GM18511 (cell line): Measurements from ENCODE around the gene RNF115.
"Not testable (repeated sequence)": the region's sequence is repeated elsewhere in the genome, so short reads cannot be mapped to it uniquely, and the experiment has no call there.

Experiments used
- ATAC-seq: cut with Tn5 transposase; IDR thresholded peaks from one replicate; pipeline ENCODE4 v1.9.1; 2021; ENCODE audit warnings: mild to moderate bottlenecking, moderate library complexity; ENCODE audit not compliant: unreplicated experiment

RNF115 gene

GRCh38 chr1:145828367-145829026 is 4.6 kb upstream of the RNF115 start:
- no peak for ATAC-seq

GRCh38 chr1:145827966-145828365 is 4.1 kb upstream of the RNF115 start:
- ATAC-seq = no peak

GRCh38 chr1:145826030-145826429 is 2.1 kb upstream of the RNF115 start:
- no peak for ATAC-seq

- ATAC-seq = no peak
Measured at GRCh38 chr1:145824499-145824842, 576 bp upstream of the RNF115 start.

GRCh38 chr1:145822779-145823331 is 1.0 kb downstream of the RNF115 start:
- not testable (repeated sequence) for ATAC-seq

GRCh38 chr1:145818095-145818494 is 5.8 kb downstream of the RNF115 start:
- not testable (repeated sequence) for ATAC-seq

GRCh38 chr1:145812977-145813810 is 10.7 kb downstream of the RNF115 start:
- ATAC-seq = not testable (repeated sequence)

- no peak for ATAC-seq
Measured at GRCh38 chr1:145806844-145807243, 17.1 kb downstream of the RNF115 start.

GRCh38 chr1:145806408-145806807 is 17.5 kb downstream of the RNF115 start:
- ATAC-seq = no peak

GRCh38 chr1:145805057-145805456 is 18.8 kb downstream of the RNF115 start:
- ATAC-seq = no peak

GRCh38 chr1:145804235-145805045 is 19.5 kb downstream of the RNF115 start:
- no peak for ATAC-seq

- no peak for ATAC-seq
Measured at GRCh38 chr1:145799806-145800205, 24.1 kb downstream of the RNF115 start.

GRCh38 chr1:145796753-145797152 is 27.1 kb downstream of the RNF115 start:
- ATAC-seq = no peak

GRCh38 chr1:145795257-145795881 is 28.5 kb downstream of the RNF115 start:
- no peak for ATAC-seq

GRCh38 chr1:145792484-145792883 is 31.4 kb downstream of the RNF115 start:
- ATAC-seq = no peak

- ATAC-seq = not testable (repeated sequence)
Measured at GRCh38 chr1:145791860-145792259, 32.0 kb downstream of the RNF115 start.

- ATAC-seq = no peak
Measured at GRCh38 chr1:145788580-145788979, 35.3 kb downstream of the RNF115 start.

- ATAC-seq = no peak
Measured at GRCh38 chr1:145786271-145786670, 37.6 kb downstream of the RNF115 start.

- no peak for ATAC-seq
Measured at GRCh38 chr1:145785547-145785946, 38.3 kb downstream of the RNF115 start.

GRCh38 chr1:145784409-145784808 is 39.5 kb downstream of the RNF115 start:
- no peak for ATAC-seq
